NCI-H82 treated with DMSO at 0.1 percent for 48 hours (cell line): ENCODE results near the gene ZNF664.

ENCODE experiments used
- DNase-seq: peaks from one replicate; lab custom pipeline; 2025; ENCODE audit not compliant: unreplicated experiment; lab: John Stamatoyannopoulos, UW

The ZNF664 gene

GRCh38 chr12:124007826-124008570 lies 35.0 kb downstream of the ZNF664 start:
- DNase-seq: no peak

GRCh38 chr12:124008595-124008994 lies 35.6 kb downstream of the ZNF664 start:
- no peak for DNase-seq

- no peak for DNase-seq
Measured at GRCh38 chr12:124009781-124010180, 36.8 kb downstream of the ZNF664 start.

GRCh38 chr12:124010687-124011086 lies 37.7 kb downstream of the ZNF664 start:
- no peak for DNase-seq

- DNase-seq: no peak
Measured at GRCh38 chr12:124011435-124012115, 38.6 kb downstream of the ZNF664 start.

GRCh38 chr12:124013073-124013472 lies 40.1 kb downstream of the ZNF664 start:
- no peak for DNase-seq

- DNase-seq: no peak
Measured at GRCh38 chr12:124015494-124016461, 42.8 kb downstream of the ZNF664 start.

GRCh38 chr12:124017064-124017463 lies 44.0 kb downstream of the ZNF664 start:
- DNase-seq: no peak

- DNase-seq: no peak
Measured at GRCh38 chr12:124018539-124018938, 45.5 kb downstream of the ZNF664 start.

GRCh38 chr12:124019115-124019514 lies 46.1 kb downstream of the ZNF664 start:
- DNase-seq: no peak

- DNase-seq: no peak
Measured at GRCh38 chr12:124020514-124020949, 47.5 kb downstream of the ZNF664 start.

- no peak for DNase-seq
Measured at GRCh38 chr12:124021007-124021406, 48.0 kb downstream of the ZNF664 start.

GRCh38 chr12:124022161-124022560 lies 49.1 kb downstream of the ZNF664 start:
- no peak for DNase-seq

GRCh38 chr12:124024263-124024678 lies 51.3 kb downstream of the ZNF664 start:
- no peak for DNase-seq

- no peak for DNase-seq
Measured at GRCh38 chr12:124024776-124025175, 51.8 kb downstream of the ZNF664 start.

- no peak for DNase-seq
Measured at GRCh38 chr12:124025661-124026060, 52.6 kb downstream of the ZNF664 start.

- DNase-seq: no peak
Measured at GRCh38 chr12:124026755-124027745, 54.0 kb downstream of the ZNF664 start.

GRCh38 chr12:124027753-124028554 lies 54.9 kb downstream of the ZNF664 start:
- no peak for DNase-seq

GRCh38 chr12:124028555-124028925 lies 55.5 kb downstream of the ZNF664 start:
- DNase-seq: no peak
